Stimulated activated CD8-positive, alpha-beta memory T cell treated with anti-CD3 and anti-CD28 coated beads, Interleukin-2, amount 100 ng/mL, for 48 hours (primary cell): Measurements from ENCODE around the gene RUNX2.
"Not testable (repeated sequence)": the region's sequence is repeated elsewhere in the genome, so short reads cannot be mapped to it uniquely, and the experiment has no call there.

Source experiments
- DNase-seq, 2 donors: peaks; one replicate each; pipeline ENCODE4 v3.0.0-alpha.2; 2020; ENCODE audit warnings: low read depth in 2 of 2

RUNX2 gene

DNA sequence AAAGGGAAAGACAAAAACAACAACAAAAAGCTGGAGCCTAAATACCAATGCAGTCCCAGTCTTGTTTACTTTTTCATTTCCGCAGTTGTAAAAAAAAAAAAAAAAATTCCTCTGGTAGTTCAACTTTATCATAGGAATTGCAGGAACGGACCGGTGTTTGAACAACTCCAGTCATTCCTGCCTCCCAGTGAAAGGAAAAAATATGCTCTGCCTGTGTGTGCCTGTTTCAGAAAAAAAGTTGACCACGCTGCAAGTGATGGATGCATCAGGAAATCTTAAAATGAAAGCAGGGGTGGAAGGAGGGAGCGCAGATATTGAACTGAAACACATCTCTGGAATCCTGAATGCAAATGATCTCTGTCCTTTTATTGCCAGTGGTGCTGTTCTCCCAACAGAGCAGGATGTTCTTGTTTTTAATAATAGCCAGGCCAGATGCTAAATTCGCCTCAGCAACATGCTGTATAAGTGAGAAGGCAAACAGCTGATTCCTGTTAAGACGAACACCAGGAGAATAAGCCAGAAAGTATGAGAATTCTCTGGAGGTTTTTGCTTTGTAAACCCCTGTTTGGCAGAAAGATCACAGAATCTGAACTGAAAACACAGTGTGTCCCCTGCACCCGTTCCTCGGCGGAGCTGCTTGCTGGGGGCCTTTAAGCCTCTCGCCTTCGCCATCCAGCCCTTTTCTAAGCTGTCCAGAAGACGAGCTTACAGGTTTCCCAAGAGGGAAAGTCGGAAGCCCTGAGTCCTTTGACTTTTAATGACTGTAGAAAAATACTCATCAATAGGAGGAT, 228.0 kb downstream of the RUNX2 start:
- no peak for DNase-seq

DNA sequence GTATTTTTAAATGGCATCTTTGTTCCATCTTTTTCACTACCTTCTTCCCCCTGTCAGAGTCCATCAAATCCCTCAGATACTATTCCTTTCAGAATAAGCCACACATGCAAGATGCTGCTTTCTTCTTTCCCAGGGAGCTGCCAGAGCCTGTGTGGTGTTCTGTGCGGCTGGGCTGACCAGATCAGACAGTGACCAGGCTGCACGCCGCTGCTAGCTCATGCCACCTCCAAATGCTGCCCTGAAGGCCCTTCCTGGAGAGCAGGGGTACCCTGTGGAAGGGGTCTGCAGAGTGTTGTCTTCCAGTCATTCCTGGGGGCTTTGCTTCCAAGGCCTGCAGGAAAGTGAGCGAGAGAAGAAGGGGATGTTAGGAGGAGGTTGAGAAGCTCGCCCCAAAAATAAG, 228.7 kb downstream of the RUNX2 start:
- no peak for DNase-seq

DNA sequence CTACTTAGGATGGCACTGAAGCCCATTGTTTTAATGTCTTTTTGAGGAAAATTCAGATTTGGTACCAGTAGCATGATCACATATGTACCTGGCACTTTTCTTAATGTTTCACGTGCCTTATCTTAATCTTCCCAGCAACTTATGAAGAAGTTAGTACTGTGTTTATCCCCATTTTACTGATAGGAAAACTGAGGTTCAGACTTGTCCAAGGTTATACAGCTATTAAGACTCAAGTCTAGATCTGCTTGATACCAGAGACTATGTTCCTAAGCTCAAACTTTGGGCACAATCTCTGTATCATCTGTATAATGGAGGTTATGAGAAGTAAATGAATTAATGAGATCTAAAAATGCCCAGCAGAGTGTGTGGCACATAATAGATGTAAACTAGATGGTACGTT, 229.3 kb downstream of the RUNX2 start:
- DNase-seq: no peak

DNA sequence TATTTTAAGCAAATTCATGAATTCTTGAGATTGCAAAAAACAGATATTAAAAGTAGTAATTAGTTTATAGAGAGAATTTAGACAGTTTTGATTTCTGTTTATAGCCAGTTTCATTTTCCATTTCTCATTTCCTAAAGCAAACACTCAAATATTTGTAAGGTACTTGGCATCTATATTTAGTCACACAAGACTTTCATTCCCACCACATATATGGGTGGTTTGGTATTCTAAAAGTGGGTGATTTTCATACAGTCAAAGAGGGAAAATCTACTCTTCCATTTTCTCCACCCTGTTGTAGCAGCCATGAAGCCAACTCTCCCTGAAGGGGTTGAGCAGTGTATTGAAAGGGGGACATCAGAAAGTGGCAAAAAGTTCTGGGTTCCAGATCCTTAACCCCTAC, 230.7 kb downstream of the RUNX2 start:
- no peak for DNase-seq

DNA sequence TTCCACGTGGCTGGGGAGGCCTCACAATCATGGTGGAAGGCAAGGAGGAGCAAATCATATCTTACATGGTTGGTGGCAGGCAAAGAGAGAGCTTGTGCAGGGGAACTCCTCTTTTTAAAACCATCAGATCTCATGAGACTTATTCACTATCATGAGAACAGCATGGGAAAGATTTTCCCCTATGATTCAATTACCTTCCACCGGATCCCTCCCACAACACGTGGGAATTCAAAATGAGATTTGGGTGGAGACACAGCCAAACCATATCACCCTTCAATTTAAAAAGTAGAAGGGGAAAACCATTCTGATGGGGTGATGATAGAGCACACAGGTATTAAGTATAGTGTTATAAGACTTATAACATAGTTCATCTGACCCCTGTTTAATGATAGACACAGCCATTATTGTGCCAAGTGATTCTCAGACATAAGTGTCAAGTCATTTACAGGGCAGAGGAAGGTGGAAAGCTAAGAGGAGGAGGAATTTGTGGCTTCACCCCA, 232.2 kb downstream of the RUNX2 start:
- DNase-seq: not testable (repeated sequence)

DNA sequence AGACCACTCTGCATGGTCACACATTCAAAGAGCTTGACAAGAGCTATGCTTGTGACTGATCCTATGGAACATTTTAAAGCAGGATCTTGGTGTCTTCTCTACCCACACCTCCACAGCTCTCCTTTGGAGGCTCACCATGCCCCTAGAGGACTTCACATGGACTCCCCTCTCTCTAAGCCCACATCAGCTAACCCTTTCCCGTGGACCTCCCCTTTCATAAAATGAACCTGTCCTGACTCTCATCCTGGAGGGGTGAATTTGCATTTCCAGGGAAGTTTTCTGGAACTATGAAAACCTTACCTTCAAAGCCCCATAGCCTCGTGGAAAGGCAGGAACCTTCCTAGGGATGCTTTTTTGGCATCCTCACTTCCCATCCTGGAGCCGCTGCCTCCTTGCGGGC, 234.0 kb downstream of the RUNX2 start:
- no peak for DNase-seq

DNA sequence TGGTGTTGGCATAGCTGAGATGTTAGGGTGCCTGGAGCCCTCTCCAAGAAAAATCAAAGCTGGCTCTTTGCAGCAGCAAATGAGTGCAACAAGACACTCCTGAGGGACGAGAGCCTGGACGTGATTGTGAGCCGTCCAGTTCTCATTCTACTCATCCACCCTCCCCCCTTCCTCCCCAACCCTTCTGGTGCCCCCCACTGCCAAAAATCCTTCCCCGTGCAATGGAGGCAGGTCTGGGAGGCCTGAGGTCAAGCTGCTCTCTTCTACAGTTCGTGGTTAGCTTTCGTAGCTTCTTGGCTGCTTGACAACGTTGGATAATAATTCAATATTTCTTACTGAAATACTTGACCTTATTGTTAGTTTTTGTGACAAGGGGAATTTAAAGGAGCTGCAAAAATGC, 234.9 kb downstream of the RUNX2 start:
- DNase-seq: no peak

DNA sequence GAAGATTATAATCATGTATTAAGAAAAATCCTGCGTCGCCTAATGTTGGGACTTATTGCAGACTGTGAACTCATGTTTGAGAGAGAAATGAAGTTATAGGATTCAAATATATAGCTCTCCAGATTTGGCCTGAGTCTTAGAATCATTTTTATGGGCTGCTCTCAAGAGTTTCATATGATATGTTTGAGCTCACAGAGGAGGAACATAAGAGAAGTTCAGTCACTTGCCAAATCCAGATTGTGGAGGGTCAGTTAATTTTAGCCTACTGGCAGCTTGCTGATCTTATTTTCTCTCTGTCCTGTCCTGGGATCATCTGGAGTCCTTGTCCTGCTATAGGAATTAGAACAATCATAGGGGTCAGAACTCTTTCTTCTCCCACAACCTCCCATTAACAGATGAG, 235.7 kb downstream of the RUNX2 start:
- no peak for DNase-seq

DNA sequence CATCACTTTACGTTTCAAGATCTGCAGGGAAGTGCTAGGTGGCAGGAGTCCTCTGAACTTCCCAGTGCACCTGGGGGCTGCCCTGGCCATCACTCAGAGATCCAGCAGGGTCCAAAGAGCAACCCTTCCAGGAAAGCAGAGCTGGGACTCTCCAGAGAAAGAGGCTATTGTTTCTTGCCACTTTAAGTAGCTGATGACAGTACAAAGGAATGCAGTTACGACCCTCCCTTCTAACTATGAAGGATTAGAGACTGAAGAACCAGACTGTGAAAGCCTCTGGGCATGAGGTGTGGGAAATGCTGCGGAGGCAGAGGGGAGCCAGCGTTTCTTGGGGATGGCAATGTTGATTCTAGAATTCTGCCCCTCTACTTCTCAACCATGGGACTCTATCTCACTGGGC, 238.8 kb downstream of the RUNX2 start:
- no peak for DNase-seq

DNA sequence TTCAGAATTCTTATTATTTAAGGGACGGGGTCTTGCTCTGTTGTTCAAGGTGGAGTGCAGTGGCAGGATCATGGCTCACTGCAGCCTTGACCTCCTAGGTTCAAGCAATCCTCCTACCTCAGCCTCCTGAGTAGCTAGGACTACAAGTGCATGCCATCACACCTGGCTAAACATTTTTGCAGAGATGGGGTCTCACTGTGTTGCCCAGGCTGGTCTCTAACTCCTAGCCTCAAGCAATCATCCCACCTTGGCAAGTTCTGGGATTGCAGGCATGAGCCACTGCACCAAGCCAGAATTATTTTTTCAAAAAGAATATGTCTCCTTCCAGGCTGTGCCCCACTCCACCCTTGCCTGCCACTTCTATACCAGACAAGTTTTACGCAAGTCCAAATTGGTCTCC, 239.7 kb downstream of the RUNX2 start:
- DNase-seq: no peak

DNA sequence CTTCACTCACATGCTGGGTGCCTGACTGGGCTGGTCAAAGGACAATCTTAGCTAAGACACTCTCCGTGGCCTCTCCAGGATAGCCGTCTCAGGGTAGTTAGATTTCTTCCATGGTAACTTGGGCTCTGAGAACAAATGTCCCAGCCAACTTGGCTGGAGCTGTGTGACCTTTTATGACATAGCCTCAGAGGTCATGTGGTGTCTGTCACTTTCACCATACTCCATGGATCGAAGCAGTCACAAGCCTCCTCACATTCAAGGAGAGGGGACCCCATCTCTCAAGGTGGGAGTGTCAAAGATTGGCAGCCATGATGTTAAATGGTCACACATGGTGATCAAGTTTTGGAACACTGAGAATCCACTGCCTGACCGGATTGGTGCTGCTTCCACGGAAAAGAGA, 240.5 kb downstream of the RUNX2 start:
- no peak for DNase-seq

DNA sequence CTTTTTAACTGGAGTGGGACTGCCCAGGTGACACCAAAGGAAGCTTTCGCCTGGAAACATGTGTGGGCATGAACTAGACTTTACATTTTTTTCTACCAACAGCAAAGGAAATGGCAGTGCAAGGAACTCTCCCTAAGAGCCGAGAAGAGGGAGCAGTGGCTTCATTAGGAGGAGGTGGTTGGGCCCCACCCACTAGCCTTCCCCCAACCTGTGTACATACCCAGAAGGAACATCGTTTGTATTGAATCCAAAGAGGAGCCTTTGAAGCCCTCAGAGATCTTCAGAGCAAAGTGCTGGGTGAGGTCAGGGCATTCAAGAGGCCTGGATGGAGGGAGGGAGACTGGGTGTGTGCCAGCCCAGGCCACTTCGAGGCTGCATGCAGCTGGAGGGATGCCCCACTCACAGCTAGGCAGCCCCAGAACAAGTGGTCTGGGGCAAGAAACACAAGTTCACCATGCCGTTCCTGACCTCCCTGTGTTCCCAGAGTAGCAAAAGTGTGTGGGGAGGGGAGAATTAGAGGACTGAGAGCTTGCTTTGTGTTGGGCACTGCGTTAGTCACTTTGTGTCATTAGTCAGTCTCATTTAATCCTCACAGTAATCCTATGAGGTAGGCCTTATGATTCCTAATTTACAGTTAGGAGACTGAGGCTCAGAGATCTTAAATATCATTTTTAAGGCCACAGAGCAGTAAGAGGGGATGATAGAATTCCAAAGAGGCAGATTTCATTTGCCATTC, 241.2 kb downstream of the RUNX2 start:
- no peak for DNase-seq

DNA sequence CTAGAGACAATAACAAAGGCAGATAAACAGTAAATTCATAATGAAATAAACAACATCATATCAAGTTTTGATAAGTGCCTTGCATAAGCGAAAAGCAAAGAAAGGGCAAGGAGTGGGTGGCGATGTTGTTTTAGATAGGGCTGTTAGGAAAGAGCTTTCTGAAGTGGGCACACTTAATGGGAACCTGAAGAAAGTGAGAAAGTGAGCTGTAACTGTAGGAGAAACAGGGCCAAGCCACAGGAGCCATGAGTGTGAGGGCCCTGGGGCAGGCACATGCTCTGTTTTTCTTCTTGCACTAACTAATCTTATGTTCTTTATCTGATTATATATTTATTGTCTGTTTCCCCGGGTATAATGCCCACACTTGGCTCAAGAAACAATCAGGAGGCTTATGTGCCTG, 243.0 kb downstream of the RUNX2 start:
- DNase-seq: no peak

DNA sequence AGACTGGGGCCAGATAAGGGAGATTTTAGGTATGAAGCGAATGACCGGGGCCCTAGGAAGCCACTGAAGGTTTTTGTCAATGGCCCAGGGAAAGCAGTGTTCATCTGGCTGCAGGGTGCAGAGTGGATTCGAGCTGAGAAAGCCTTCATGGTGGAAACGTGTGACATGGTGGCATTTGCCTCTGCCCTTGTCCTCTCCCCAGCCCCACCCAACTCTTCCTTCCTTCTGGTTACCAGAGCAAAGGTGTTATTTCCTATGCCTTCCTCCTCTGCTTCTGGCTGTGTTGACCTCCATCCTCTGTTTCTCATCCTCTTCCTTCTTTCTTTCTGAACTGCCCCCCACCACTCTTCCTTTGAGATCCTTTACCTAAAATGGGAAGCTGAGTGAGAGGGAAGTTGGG, 244.7 kb downstream of the RUNX2 start:
- no peak for DNase-seq

DNA sequence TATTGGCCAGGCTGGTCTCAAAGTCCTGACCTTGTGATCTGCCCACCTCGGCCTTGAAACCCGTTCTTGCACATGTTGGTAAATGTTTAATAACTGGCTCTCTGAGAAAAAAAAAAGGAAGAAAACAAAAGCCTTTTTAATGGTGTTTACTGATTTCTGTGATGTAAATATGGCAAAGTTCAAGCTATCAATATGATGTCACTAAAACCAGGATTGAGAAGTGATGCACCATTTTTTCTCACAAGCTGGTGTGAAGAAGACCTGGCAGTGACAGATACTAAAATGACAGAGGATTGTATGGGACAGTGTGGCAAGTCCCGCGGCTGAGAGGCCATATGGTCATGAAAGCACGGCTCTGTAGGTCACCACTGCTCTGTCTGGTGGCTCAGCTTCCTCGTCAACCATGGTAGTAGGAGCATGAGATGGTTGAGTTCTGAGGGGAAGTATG, 245.9 kb downstream of the RUNX2 start:
- no peak for DNase-seq

DNA sequence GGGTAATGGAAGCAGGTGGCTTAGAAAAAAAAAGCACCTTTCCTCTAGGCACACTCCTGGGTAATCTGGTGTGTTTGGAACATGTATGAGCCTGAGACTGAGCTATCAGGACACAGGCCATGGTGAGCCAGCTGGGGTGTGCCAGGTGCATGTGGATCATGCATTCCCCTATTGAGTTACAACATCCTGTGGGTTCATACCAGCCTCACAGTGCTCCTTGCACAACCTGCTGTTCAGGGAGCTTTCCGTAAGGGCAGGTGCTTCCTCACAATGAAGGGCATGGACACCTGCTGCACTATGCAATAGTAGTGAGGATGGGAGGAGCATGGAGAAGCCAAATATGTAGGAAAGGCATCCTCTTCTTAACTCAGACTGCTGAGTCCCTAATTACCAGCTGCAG, 246.8 kb downstream of the RUNX2 start:
- DNase-seq: no peak

DNA sequence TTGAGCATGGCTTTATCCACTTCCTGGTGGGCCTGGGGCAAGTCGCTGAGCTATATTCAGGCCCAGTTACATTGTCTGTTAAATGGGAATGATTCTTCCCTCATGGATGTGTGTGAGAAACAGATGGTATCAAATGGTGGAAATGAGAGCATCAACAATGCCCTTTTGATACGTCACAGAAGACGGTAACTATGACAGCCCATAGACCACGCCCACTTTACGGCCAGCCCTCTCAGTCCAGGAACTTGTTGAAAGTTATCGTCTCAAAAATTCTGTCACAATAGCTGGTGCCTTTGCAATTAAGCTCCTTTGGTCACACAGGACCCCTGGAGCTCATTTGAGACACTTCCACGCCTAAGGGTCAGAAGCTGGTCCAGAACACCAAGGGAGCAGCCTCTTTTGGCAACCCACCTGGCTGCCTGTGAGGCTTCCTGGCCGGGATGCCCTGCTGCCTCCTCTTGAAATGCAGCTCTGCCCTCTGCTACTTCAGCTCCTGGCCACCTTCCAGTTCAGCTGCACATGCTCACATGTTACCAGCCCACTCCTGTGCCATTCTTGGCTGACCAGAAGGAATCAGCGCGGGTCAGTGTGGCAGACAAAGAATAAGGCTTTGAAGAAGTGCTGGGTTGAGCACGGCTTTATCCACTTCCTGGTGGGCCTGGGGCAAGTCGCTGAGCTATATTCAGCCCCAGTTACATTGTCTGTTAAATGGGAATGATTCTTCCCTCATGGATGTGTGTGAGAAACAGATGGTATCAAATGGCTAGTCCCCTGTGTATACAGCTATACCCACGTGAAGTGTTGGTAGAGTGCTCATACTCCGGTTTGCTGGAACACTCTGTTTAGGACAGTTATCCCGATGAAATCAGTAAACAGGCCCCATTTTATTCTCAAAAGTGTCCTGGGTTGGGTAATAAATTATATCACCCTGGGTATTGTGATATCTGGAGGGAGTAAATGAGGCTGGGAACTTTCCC, 248.8 kb downstream of the RUNX2 start:
- no peak for DNase-seq

DNA sequence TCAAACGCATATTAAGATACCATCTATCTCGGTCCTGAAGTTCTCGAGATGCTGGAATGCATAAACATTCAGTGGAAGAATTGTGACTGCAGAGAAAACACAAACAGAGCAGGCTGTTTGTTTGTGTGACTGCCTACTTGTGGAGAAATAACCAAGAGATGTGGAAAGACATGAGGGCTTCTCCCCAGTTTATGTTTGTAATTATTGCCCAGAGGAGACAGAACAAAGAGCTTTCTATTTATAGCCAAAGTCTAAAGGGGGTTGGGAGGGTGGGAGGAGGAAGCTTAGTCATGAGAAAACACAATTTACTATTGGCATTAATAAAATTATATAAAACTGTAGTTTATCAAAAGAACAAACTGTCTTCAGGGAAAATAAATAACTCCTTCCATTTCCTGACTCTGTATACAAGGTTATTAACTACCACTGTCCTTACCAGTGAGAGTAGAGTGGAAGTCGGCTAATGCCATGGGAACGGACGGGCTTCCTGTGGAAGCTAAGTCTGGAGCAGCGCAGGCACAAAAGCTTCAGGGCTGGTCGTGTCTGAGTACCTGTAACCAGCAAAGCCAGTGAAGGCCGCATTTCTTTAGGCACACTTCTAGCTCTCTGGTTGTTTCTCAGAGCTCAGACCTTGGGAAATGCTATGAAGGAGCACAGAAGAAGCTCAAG, 249.8 kb downstream of the RUNX2 start:
- no peak for DNase-seq

DNA sequence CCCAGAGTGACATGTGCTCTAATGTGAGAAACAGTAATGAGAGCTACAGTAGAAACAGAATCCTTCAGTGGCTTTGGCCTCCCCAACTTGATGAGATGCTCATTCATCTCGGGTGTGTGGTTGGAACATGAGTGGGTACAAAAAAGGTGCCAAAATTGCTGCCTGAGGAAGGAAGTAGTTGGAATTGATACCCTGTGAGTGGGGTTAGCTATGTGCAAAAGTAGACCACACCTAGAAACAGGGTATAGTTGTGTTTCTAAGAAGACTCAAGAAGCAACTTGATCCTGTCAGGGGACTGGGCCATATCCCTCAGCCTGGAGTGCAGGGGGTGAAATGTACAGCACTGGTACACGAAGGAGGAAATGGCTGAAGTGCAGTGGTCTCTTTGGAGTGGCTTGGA, 256.0 kb downstream of the RUNX2 start:
- DNase-seq: no peak

DNA sequence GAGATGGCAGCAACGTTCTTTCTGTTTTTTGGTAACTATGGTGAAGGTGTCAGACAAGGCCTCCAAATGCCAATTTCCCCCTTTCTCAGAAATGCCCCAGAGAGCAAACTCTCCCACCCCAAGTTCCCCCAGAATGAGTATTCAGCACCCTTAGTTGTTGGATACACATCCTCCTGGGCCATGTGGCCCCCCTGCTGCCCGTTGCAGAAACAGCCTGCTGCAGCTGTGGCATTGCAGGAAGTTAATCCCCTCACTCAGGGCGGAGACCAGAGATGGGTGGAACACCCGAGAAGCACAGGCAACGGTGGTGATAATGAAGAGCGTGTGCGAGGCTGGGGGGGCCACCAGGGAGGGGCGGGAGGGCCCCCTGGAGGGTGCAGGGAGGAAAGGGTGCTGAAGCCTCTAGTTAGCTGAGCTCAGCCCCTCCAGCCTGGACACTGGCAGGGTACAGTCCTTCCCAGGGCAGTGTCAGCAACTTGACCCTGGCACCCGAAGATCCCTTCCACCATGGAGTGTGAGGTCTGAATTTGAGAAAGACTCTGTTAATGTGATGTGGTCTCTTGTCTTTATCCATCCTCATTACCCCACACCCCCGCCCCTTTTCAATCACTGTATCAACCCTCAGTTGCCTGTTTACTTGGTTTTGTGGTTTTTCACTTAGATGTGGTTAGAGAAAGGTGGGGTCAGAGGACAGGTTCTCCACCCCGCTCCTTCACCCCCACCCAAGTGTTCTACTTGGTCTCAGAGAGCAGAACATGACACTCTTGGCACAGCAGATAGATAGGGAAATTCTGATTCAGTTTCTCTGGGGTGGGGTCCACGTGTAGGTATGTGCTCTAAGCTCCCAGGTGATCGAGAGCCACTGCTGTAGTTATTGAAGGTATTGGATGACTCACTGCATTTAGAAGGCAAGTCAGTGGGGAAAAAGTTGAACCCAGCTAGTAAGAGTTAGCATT, 258.4 kb downstream of the RUNX2 start:
- DNase-seq: no peak
